IPS-20b (cell line): ENCODE results near the gene PRAC1.

Source experiments
- H3K27ac ChIP-seq: one replicate; pipeline ENCODE4 v1.5.1; 2013; ENCODE audit warnings: low read length
- H3K27me3 ChIP-seq: 2 replicates; pipeline ENCODE4 v1.6.1; 2013; ENCODE audit warnings: mild to moderate bottlenecking, low read length, inconsistent platforms; ENCODE audit not compliant: insufficient read depth
- H3K36me3 ChIP-seq: 2 replicates; pipeline ENCODE4 v1.6.1; 2013; ENCODE audit warnings: low read depth, mild to moderate bottlenecking, inconsistent platforms, low read length, moderate library complexity; ENCODE audit not compliant: insufficient read depth
- H3K4me1 ChIP-seq: 2 replicates; pipeline ENCODE4 v1.6.1; 2013; ENCODE audit warnings: mild to moderate bottlenecking, control low read depth, inconsistent platforms, low read length, moderate library complexity; ENCODE audit not compliant: insufficient read depth
- H3K4me3 ChIP-seq: 2 replicates; pipeline ENCODE4 v1.5.1; 2013; ENCODE audit warnings: mild to moderate bottlenecking, low read length, inconsistent platforms
- H3K9ac ChIP-seq: 2 replicates; pipeline ENCODE4 v1.6.1; 2013; ENCODE audit warnings: low read depth, mild to moderate bottlenecking, inconsistent platforms, low read length, moderate library complexity
- H3K9me3 ChIP-seq: 2 replicates; pipeline ENCODE4 v1.6.1; 2013; ENCODE audit warnings: mild to moderate bottlenecking, low read depth, low read length, inconsistent platforms; ENCODE audit not compliant: insufficient read depth

Gene PRAC1

GRCh38 chr17:48722201-48722907 is at the start of gene PRAC1:
TSS of gene PRAC1 (minus strand) at chr17:48722518. CDS start at chr17:48722392, 126 bp downstream.
- H3K27ac ChIP-seq, result no peak within 1 kb of the TSS
- H3K4me3 ChIP-seq, result peak within 1 kb of the TSS; percentile 38; the same call in 1 of the 2 replicates
- no peak within 1 kb of the TSS for H3K9ac ChIP-seq
- peaks cover 100% of the 10 kb centered on the region for H3K27me3 ChIP-seq
- H3K9me3 ChIP-seq, result peaks cover 7% of the 10 kb centered on the region; the same call in 1 of the 2 replicates
- H3K4me1 ChIP-seq, result peaks cover 21% of the 10 kb centered on the region
- H3K36me3 ChIP-seq, result no peaks in the 10 kb centered on the region

DNA sequence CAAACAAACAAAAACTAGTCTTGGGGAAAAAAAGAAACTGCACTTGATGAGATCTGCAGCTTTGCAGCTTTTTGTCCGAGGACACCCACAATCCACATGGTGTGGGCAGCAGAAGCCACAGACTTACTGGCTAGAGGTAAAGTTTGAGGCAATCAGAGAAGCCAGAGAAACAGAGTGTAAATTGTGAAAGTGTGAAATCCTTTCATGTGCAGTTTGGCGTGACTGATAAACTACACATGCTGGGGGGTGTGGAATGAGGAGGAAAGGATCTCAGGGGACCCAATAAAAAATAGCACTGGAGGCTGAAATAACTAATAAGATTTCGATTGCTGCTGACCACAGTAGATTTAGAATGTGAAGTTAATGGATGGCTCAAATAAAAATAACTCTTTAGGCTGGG is 48.6 kb upstream of the PRAC1 start:
- H3K9ac ChIP-seq, result no peak overlapping the region
- peaks cover 18% of the 10 kb centered on the region; the same call in 1 of the 2 replicates for H3K27me3 ChIP-seq
- H3K4me3 ChIP-seq, result no peak overlapping the region
- no peaks in the 10 kb centered on the region for H3K36me3 ChIP-seq
- no peak overlapping the region for H3K27ac ChIP-seq
- no peaks in the 10 kb centered on the region for H3K9me3 ChIP-seq
- H3K4me1 ChIP-seq, result no peaks in the 10 kb centered on the region

GRCh38 chr17:48769009-48769675 is 46.8 kb upstream of the PRAC1 start:
- peaks cover 35% of the 10 kb centered on the region for H3K27me3 ChIP-seq
- H3K9me3 ChIP-seq, result no peaks in the 10 kb centered on the region
- H3K4me1 ChIP-seq, result no peaks in the 10 kb centered on the region
- no peak overlapping the region for H3K9ac ChIP-seq
- H3K4me3 ChIP-seq, result no peak overlapping the region
- no peaks in the 10 kb centered on the region for H3K36me3 ChIP-seq
- H3K27ac ChIP-seq, result no peak overlapping the region

DNA sequence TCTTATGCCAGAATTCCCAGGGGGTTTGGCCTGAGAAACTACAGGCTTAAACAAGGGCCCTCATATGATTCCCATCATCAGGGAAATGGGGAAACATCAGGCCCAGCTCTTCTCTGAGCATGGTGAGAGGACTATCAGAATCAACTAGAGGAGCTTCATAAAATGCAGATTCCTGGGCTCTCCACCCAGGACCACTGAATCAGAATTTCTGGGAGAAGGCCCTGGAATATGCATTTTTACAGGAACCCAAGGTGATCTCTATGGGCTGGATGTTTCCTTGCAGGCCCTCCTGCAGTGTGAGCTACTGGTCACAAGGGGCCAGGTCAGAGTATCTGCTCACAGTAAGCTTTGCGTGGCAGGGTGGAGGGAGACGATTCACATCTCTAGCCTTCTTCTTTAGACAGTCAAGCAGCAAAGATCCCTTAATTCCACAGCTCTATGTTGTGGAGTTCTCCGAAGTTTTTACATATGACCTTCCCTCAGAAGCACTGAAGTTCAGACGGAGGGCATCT is 45.0 kb upstream of the PRAC1 start:
- peaks cover 52% of the 10 kb centered on the region for H3K27me3 ChIP-seq
- H3K36me3 ChIP-seq, result no peaks in the 10 kb centered on the region
- no peaks in the 10 kb centered on the region for H3K4me1 ChIP-seq
- no peak overlapping the region for H3K9ac ChIP-seq
- H3K9me3 ChIP-seq, result no peaks in the 10 kb centered on the region
- no peak overlapping the region for H3K4me3 ChIP-seq
- H3K27ac ChIP-seq, result no peak overlapping the region

- no peaks in the 10 kb centered on the region for H3K36me3 ChIP-seq
- no peaks in the 10 kb centered on the region for H3K4me1 ChIP-seq
- H3K9me3 ChIP-seq, result no peaks in the 10 kb centered on the region
- no peak overlapping the region for H3K9ac ChIP-seq
- no peak overlapping the region for H3K4me3 ChIP-seq
- no peak overlapping the region for H3K27ac ChIP-seq
- H3K27me3 ChIP-seq, result peaks cover 97% of the 10 kb centered on the region
Measured at GRCh38 chr17:48761114-48761513, 38.8 kb upstream of the PRAC1 start.

- H3K4me1 ChIP-seq, result no peaks in the 10 kb centered on the region
- no peak overlapping the region for H3K4me3 ChIP-seq
- H3K36me3 ChIP-seq, result no peaks in the 10 kb centered on the region
- H3K9me3 ChIP-seq, result no peaks in the 10 kb centered on the region
- no peak overlapping the region for H3K27ac ChIP-seq
- H3K27me3 ChIP-seq, result peaks cover 97% of the 10 kb centered on the region
- no peak overlapping the region for H3K9ac ChIP-seq
Measured at GRCh38 chr17:48760411-48760810, 38.1 kb upstream of the PRAC1 start.

- no peak overlapping the region for H3K9ac ChIP-seq
- H3K9me3 ChIP-seq, result no peaks in the 10 kb centered on the region; the same call in 1 of the 2 replicates
- no peaks in the 10 kb centered on the region for H3K36me3 ChIP-seq
- H3K27ac ChIP-seq, result no peak overlapping the region
- H3K4me1 ChIP-seq, result no peaks in the 10 kb centered on the region
- no peak overlapping the region for H3K4me3 ChIP-seq
- peaks cover 98% of the 10 kb centered on the region for H3K27me3 ChIP-seq
Measured at GRCh38 chr17:48759288-48759687, 37.0 kb upstream of the PRAC1 start.

DNA sequence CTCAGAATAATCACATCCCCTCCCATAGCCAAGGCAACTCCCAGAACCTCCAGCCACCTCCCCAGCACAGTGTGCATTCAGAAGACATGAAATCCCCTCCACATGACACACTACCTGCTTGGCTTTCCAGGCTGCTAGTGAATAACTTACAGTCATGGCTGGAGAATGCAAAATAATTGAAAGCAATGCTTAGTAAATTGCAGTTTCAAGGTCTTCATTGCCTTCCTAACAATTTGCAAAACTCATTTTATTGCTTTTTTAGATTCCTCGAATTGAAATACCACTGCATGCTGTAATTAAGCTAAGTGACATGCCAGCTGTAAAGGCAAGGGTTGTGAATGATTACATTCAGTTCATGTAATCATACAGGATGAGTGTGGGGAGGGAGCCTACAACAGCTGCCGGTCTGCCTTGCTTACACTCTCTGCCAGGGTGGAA is 35.2 kb upstream of the PRAC1 start:
- no peaks in the 10 kb centered on the region for H3K36me3 ChIP-seq
- no peak overlapping the region for H3K27ac ChIP-seq
- peaks cover 99% of the 10 kb centered on the region for H3K27me3 ChIP-seq
- H3K9me3 ChIP-seq, result peaks cover 3% of the 10 kb centered on the region; the same call in 1 of the 2 replicates
- no peak overlapping the region for H3K9ac ChIP-seq
- no peak overlapping the region for H3K4me3 ChIP-seq
- no peaks in the 10 kb centered on the region for H3K4me1 ChIP-seq

GRCh38 chr17:48756830-48757251 is 34.5 kb upstream of the PRAC1 start:
- Histone ChIP-seq H3K9me3 (peaks cover 3% of the 10 kb centered on the region; the same call in 1 of the 2 replicates), H3K27me3 (peaks cover 99% of the 10 kb centered on the region), H3K4me3 (no peak overlapping the region), H3K27ac (no peak overlapping the region), H3K36me3 (no peaks in the 10 kb centered on the region), H3K4me1 (no peaks in the 10 kb centered on the region), H3K9ac (no peak overlapping the region)

DNA sequence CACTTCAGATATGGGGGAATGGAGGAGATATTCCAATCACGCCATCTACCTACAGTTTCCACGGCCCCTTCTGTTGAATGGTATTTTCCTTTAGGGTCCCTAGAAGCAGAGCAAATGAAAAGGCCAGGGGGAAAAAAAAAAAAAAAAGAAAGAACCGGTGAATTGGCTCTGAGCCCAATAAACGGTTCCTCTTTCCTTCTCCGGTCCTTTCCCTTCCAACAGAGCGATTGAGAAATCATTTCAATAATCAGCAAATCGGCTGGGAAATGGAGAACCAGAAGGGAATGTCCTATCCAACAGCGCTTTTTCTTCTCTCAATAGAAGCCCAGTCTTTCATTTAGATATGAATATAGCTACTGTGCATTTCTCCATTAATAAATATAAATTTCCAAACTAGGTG is 33.0 kb upstream of the PRAC1 start:
- Histone ChIP-seq H3K4me1 (no peaks in the 10 kb centered on the region), H3K27me3 (peaks cover 99% of the 10 kb centered on the region), H3K36me3 (no peaks in the 10 kb centered on the region), H3K9ac (no peak overlapping the region), H3K4me3 (0 out of 2 replicates have a peak overlapping the region, but pooled peaks have one; percentile 11), H3K27ac (no peak overlapping the region), H3K9me3 (peaks cover 8% of the 10 kb centered on the region; the same call in 1 of the 2 replicates)

DNA sequence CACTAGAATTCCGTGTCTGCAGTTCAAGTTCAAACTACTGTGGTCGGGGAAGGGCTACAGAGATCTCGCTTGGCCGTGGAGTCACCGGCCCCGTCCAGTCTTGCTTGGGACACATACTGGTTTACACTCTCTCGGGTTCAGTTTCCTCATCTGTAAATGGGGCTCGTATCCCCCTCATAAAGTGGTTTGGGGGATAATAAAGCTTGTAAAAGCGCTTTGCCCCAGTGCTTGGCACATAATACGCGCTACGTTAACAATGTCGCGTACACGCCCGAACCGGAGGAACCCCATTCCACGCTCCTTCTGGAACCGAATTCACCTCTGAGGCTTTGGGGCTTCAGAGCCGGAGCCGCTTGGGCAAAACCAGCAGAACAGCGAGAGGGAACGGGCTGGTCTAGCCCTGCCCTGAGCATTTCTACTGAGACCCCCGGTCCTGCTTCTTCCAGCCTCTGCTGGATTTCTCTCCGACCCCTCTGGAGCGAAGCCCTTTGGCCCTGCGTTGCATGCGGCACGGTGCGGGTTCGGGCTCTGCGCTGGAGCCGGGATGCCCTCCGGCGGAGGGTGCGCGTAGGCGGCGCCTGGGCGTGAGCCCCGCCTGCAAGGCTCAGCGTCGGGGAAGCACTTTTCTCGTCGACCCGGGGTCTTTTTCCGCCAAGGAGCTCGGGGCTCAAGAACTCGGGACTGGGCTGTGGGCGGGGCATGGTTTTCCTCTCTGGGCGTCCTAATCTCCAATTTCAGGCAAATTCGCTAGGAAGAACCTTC is 32.4 kb upstream of the PRAC1 start:
- H3K9me3 ChIP-seq, result peaks cover 12% of the 10 kb centered on the region; the same call in 1 of the 2 replicates
- peaks cover 99% of the 10 kb centered on the region for H3K27me3 ChIP-seq
- no peaks in the 10 kb centered on the region for H3K36me3 ChIP-seq
- H3K9ac ChIP-seq, result no peak overlapping the region
- no peak overlapping the region for H3K27ac ChIP-seq
- H3K4me3 ChIP-seq, result 0 out of 2 replicates have a peak overlapping the region, but pooled peaks have one; percentile 11
- H3K4me1 ChIP-seq, result no peaks in the 10 kb centered on the region
